Measurements from ENCODE around the gene EPN3. TPM values are rescaled to one million over a fixed set of nuclear protein-coding genes. Genes with fewer than 3 reads are reported as not detected.

EPN3 gene
- total RNA-seq, 1 experiment from 2014 or later, result 53.2 TPM

DNA sequence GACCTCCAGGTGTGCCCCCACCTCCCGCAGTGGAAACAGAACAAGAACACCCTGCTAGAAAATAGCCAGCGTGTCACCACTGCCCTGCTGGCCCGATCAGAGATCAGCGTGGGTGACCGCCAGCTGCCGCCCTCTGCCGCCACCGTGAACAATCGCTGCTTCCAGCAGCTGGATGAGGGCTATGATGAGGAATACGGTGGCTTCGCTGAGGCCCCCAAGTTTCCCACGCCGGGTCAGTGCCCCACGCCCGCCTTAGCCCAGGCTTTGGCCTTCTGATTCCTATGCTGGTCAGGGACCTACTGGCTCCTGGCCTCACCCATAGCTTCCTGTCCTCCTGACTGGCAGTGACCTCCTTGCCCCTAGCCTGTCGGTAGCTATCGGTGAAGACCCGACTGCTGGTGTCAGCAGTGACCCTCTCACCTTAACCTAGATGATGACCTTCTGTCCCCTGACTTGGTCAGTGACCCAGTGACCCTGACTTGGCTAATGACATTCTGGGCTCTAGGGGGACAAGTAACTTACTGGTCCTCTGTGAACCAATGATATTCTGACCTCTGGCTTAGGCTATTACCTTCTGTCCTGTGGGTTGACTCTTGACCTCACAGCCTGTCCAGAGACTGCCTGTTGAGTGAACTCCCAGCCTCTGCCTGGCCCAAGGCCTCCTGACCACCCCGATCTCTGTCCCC, 16.9 kb downstream of the EPN3 start:
- peaks cover 10% of the 10 kb centered on the region for H3K36me3 Mint-ChIP-seq (ENCODE audit: insufficient read depth, unreplicated experiment)
- H3K27me3 Mint-ChIP-seq (ENCODE audit: insufficient read depth, unreplicated experiment), result no peaks in the 10 kb centered on the region
- no peaks in the 10 kb centered on the region for H3K9me3 Mint-ChIP-seq (ENCODE audit: unreplicated experiment)
- Histone ChIP-seq H3K4me3 (ENCODE audit: low read depth, low read length) (no peak overlapping the region), H3K36me3 (ENCODE audit: control insufficient read depth, insufficient read depth, low read length) (peaks cover 8% of the 10 kb centered on the region), H3K9me3 (no peaks in the 10 kb centered on the region), H3K27me3 (replicated peaks; ENCODE audit: control insufficient read depth, insufficient read depth, low read length) (no peaks in the 10 kb centered on the region), H3K4me1 (peaks cover 16% of the 10 kb centered on the region)
- ChIA-PET CTCF (interaction anchor here (0.8 to 5.6 kb wide), 12 partner anchors 12 to 155 kb away, joined by 3 to 272 read pairs (median 12); partner anchors contain the start of gene CACNA1G), POLR2A (interaction anchor here (0.9 to 2.3 kb wide), 2 partner anchors 11 to 101 kb away, joined by 3 to 14 read pairs; partner anchors contain the start of gene CACNA1G)
- DNase-seq, result no peak
- peak overlapping the region; percentile 80 for H3K4me3 Mint-ChIP-seq (ENCODE audit: unreplicated experiment)
- intact Hi-C loops (cut with micrococcal nuclease; ENCODE audit: unreplicated experiment), result loop anchor here (10.0 kb wide), 1 partner anchor 235 kb away; no protein-coding TSS in a partner anchor
- no peak overlapping the region for H3K27ac Mint-ChIP-seq (ENCODE audit: unreplicated experiment)
- peaks cover 24% of the 10 kb centered on the region for H3K4me1 Mint-ChIP-seq (ENCODE audit: low read depth, unreplicated experiment)
- TF ChIP-seq CTCF (IDR thresholded peaks at IDR 0.05; ENCODE audit: insufficient read depth in 1 of 2, low read depth in 1 of 2, low read length in 1 of 2, severe bottlenecking in 1 of 2, unreplicated experiment in 1 of 2), result no peak
- BruUV-seq (replicated peaks), result no TSS peak

GRCh38 chr17:50549969-50550368, 17.4 kb downstream of the EPN3 start:
- POLR2A ChIA-PET, result interaction anchor here (0.6 to 2.3 kb wide), 6 partner anchors 11 to 169 kb away, joined by 3 to 14 read pairs (median 5); partner anchors contain the start of genes CACNA1G and LUC7L3

More at GRCh38 chr17:50549969-50550368, 17.4 kb downstream of the EPN3 start:
- Histone ChIP-seq H3K27me3 (replicated peaks; ENCODE audit: control insufficient read depth, insufficient read depth, low read length) (no peaks in the 10 kb centered on the region), H3K4me1 (peaks cover 15% of the 10 kb centered on the region), H3K4me3 (ENCODE audit: low read depth, low read length) (no peak overlapping the region), H3K9me3 (no peaks in the 10 kb centered on the region), H3K36me3 (ENCODE audit: control insufficient read depth, insufficient read depth, low read length) (peaks cover 8% of the 10 kb centered on the region)
- Mint-ChIP-seq H3K4me3 (ENCODE audit: unreplicated experiment) (no peak overlapping the region), H3K4me1 (ENCODE audit: low read depth, unreplicated experiment) (peaks cover 19% of the 10 kb centered on the region), H3K36me3 (ENCODE audit: insufficient read depth, unreplicated experiment) (peaks cover 6% of the 10 kb centered on the region), H3K27me3 (ENCODE audit: insufficient read depth, unreplicated experiment) (no peaks in the 10 kb centered on the region), H3K27ac (ENCODE audit: unreplicated experiment) (no peak overlapping the region), H3K9me3 (ENCODE audit: unreplicated experiment) (no peaks in the 10 kb centered on the region)
- DNase-seq, result no peak
- TF ChIP-seq CTCF (IDR thresholded peaks at IDR 0.05; ENCODE audit: insufficient read depth in 1 of 2, low read depth in 1 of 2, low read length in 1 of 2, severe bottlenecking in 1 of 2, unreplicated experiment in 1 of 2), result no peak
- no TSS peak for BruUV-seq (replicated peaks)
- CTCF ChIA-PET, result interaction anchor here (0.8 to 5.6 kb wide), 23 partner anchors 8 to 213 kb away, joined by 3 to 272 read pairs (median 9); partner anchors contain the start of genes ACSF2, CACNA1G and LUC7L3
- intact Hi-C loops (cut with micrococcal nuclease; ENCODE audit: unreplicated experiment), result loop anchor here (10.0 kb wide), 1 partner anchor 235 kb away; no protein-coding TSS in a partner anchor

Measured in Caco-2 (cell line).